HG03457 (cell line): ENCODE measurements around the gene RBFOX1.

ENCODE experiments used
- ATAC-seq: cut with Tn5 transposase; IDR thresholded peaks from one replicate; pipeline ENCODE4 v1.9.1; 2021; ENCODE audit warnings: moderate number of reproducible peaks; ENCODE audit not compliant: unreplicated experiment

RBFOX1 gene

GRCh38 chr16:7513429-7513828, 180.8 kb downstream of the RBFOX1 start:
- no peak for ATAC-seq

- no peak for ATAC-seq
These were observed 182.9 kb downstream of the RBFOX1 start for GRCh38 chr16:7515543-7515942.

GRCh38 chr16:7517496-7517895, 184.9 kb downstream of the RBFOX1 start:
- no peak for ATAC-seq

- ATAC-seq: no peak
These were observed 185.5 kb downstream of the RBFOX1 start for GRCh38 chr16:7518158-7518557.

GRCh38 chr16:7521834-7522233, 189.2 kb downstream of the RBFOX1 start:
- no peak for ATAC-seq

GRCh38 chr16:7524419-7524818, 191.8 kb downstream of the RBFOX1 start:
- no peak for ATAC-seq

GRCh38 chr16:7526736-7527135, 194.1 kb downstream of the RBFOX1 start:
- no peak for ATAC-seq

- ATAC-seq: no peak
These were observed 199.9 kb downstream of the RBFOX1 start for GRCh38 chr16:7532534-7532933.

- ATAC-seq: no peak
These were observed 202.1 kb downstream of the RBFOX1 start for GRCh38 chr16:7534749-7535148.

GRCh38 chr16:7541026-7541425, 208.4 kb downstream of the RBFOX1 start:
- no peak for ATAC-seq

GRCh38 chr16:7545251-7545650, 212.6 kb downstream of the RBFOX1 start:
- ATAC-seq: no peak

GRCh38 chr16:7546948-7547347, 214.3 kb downstream of the RBFOX1 start:
- no peak for ATAC-seq

GRCh38 chr16:7547736-7548135, 215.1 kb downstream of the RBFOX1 start:
- ATAC-seq: no peak

- no peak for ATAC-seq
These were observed 216.2 kb downstream of the RBFOX1 start for GRCh38 chr16:7548796-7549318.

- ATAC-seq: no peak
These were observed 217.5 kb downstream of the RBFOX1 start for GRCh38 chr16:7550096-7550495.

- ATAC-seq: no peak
These were observed 222.8 kb downstream of the RBFOX1 start for GRCh38 chr16:7555459-7555858.

GRCh38 chr16:7561908-7562405, 229.3 kb downstream of the RBFOX1 start:
- no peak for ATAC-seq

- no peak for ATAC-seq
These were observed 233.7 kb downstream of the RBFOX1 start for GRCh38 chr16:7566360-7566759.

- ATAC-seq: no peak
These were observed 238.7 kb downstream of the RBFOX1 start for GRCh38 chr16:7571366-7571765.

- ATAC-seq: no peak
These were observed 244.9 kb downstream of the RBFOX1 start for GRCh38 chr16:7577588-7577987.

- ATAC-seq: no peak
These were observed 246.8 kb downstream of the RBFOX1 start for GRCh38 chr16:7579454-7579853.

GRCh38 chr16:7581175-7581574, 248.5 kb downstream of the RBFOX1 start:
- no peak for ATAC-seq

GRCh38 chr16:7583396-7583795, 250.8 kb downstream of the RBFOX1 start:
- ATAC-seq: no peak
